ENCODE results near the gene MCTP1. TPM values are rescaled to one million over a fixed set of nuclear protein-coding genes. Genes with fewer than 3 reads are reported as not detected.

The MCTP1 gene
- polyA plus RNA-seq, 3 donors = 34.4 to 72.9 (median 55.5) TPM

GRCh38 chr5:95151694-95152093 is 133.2 kb downstream of the MCTP1 start:
- Histone ChIP-seq H3K4me2 (replicated peaks; ENCODE audit: extremely low read depth, low read length, poor library complexity, severe bottlenecking) (no peak overlapping the region), H2AFZ (ENCODE audit: insufficient read depth, low read depth, low read length, poor library complexity, severe bottlenecking) (no peak overlapping the region), H3K9ac (ENCODE audit: insufficient read depth, low read length, poor library complexity, severe bottlenecking) (no peak overlapping the region), H3K9me3 (replicated peaks in 1 of 2; ENCODE audit: control insufficient read depth in 1 of 2, insufficient read depth in 1 of 2, low read length in 2 of 2) (peaks cover 6 to 9% of the 10 kb centered on the region in 2 donors), H3K4me3 (replicated peaks in 1 of 3; ENCODE audit: low read depth in 2 of 3, low read length in 3 of 3) (no peak overlapping the region), H3K27ac (ENCODE audit: low read depth in 1 of 2, low read length in 2 of 2) (no peak overlapping the region), H4K20me1 (ENCODE audit: insufficient read depth, low read length) (no peaks in the 10 kb centered on the region), H3K4me1 (ENCODE audit: control insufficient read depth in 1 of 2, insufficient read depth in 2 of 2, low read length in 2 of 2) (no peaks in the 10 kb centered on the region), H3K27me3 (ENCODE audit: control insufficient read depth in 2 of 2, insufficient read depth in 2 of 2, low read length in 2 of 2) (no peaks in the 10 kb centered on the region), H3K36me3 (replicated peaks in 1 of 2; ENCODE audit: control insufficient read depth in 1 of 2, insufficient read depth in 2 of 2, low read length in 2 of 2) (no peaks in the 10 kb centered on the region), H3K79me2 (ENCODE audit: insufficient read depth, low read length) (no peaks in the 10 kb centered on the region)
- no peak overlapping the region for H3K4me3 Mint-ChIP-seq
- 97% methylated on average over 3 of the region's 4 CpGs for WGBS (ENCODE audit: insufficient coverage)
- DNase-seq = no peak
- H3K36me3 Mint-ChIP-seq = no peaks in the 10 kb centered on the region
- no peak overlapping the region for H3K27ac Mint-ChIP-seq
- H3K27me3 Mint-ChIP-seq (ENCODE audit: low read depth in 3 of 3) = peaks cover 0 to 3% (median 0%) of the 10 kb centered on the region in 3 donors
- H3K4me1 Mint-ChIP-seq = peaks cover 5% of the 10 kb centered on the region
- TF ChIP-seq CTCF (IDR thresholded peaks at IDR 0.05) = no peak
- peaks cover 3 to 16% (median 14%) of the 10 kb centered on the region in 7 donors for H3K9me3 Mint-ChIP-seq
- intact Hi-C loops (cut with micrococcal nuclease) = no loop called here

GRCh38 chr5:95149387-95149786 is 135.5 kb downstream of the MCTP1 start:
- Mint-ChIP-seq H3K4me1 (peaks cover 5% of the 10 kb centered on the region), H3K27ac (no peak overlapping the region), H3K9me3 (peaks cover 5 to 20% (median 16%) of the 10 kb centered on the region in 7 donors), H3K36me3 (no peaks in the 10 kb centered on the region), H3K27me3 (ENCODE audit: low read depth in 3 of 3) (peaks cover 0 to 3% (median 0%) of the 10 kb centered on the region in 3 donors), H3K4me3 (no peak overlapping the region)
- Histone ChIP-seq H3K9ac (ENCODE audit: insufficient read depth, low read length, poor library complexity, severe bottlenecking) (no peak overlapping the region), H3K4me1 (ENCODE audit: control insufficient read depth in 1 of 2, insufficient read depth in 2 of 2, low read length in 2 of 2) (no peaks in the 10 kb centered on the region), H3K4me3 (replicated peaks in 1 of 3; ENCODE audit: low read depth in 2 of 3, low read length in 3 of 3) (no peak overlapping the region), H4K20me1 (ENCODE audit: insufficient read depth, low read length) (no peaks in the 10 kb centered on the region), H3K27ac (ENCODE audit: low read depth in 1 of 2, low read length in 2 of 2) (no peak overlapping the region), H3K79me2 (ENCODE audit: insufficient read depth, low read length) (no peaks in the 10 kb centered on the region), H3K9me3 (replicated peaks in 1 of 2; ENCODE audit: control insufficient read depth in 1 of 2, insufficient read depth in 1 of 2, low read length in 2 of 2) (peaks cover 6 to 9% of the 10 kb centered on the region in 2 donors), H2AFZ (ENCODE audit: insufficient read depth, low read depth, low read length, poor library complexity, severe bottlenecking) (no peak overlapping the region), H3K4me2 (replicated peaks; ENCODE audit: extremely low read depth, low read length, poor library complexity, severe bottlenecking) (no peak overlapping the region), H3K27me3 (ENCODE audit: control insufficient read depth in 2 of 2, insufficient read depth in 2 of 2, low read length in 2 of 2) (no peaks in the 10 kb centered on the region), H3K36me3 (replicated peaks in 1 of 2; ENCODE audit: control insufficient read depth in 1 of 2, insufficient read depth in 2 of 2, low read length in 2 of 2) (no peaks in the 10 kb centered on the region)
- intact Hi-C loops (cut with micrococcal nuclease) = no loop called here
- 89% methylated on average over 4 of the region's 4 CpGs for WGBS (ENCODE audit: insufficient coverage)
- no peak for DNase-seq
- TF ChIP-seq CTCF (IDR thresholded peaks at IDR 0.05) = no peak
